H7 (cell line): Measurements from ENCODE around the gene TMC1. TPM values are rescaled to one million over a fixed set of nuclear protein-coding genes. Genes with fewer than 3 reads are reported as not detected.
"Not testable (repeated sequence)": the region's sequence is repeated elsewhere in the genome, so short reads cannot be mapped to it uniquely, and the experiment has no call there.

Experiments used
- DNase-seq: peaks from one replicate; pipeline ENCODE4 v3.0.0; 2012
- H3K27me3 ChIP-seq: 2 replicates; pipeline ENCODE4 v1.6.0; 2011; ENCODE audit warnings: mild to moderate bottlenecking, low read length; ENCODE audit not compliant: control insufficient read depth, insufficient read depth
- H3K36me3 ChIP-seq: replicated peaks from 2 replicates; pipeline ENCODE4 v1.5.1; 2011; ENCODE audit warnings: low read length; ENCODE audit not compliant: control insufficient read depth, insufficient read depth
- H3K4me3 ChIP-seq: 2 replicates; pipeline ENCODE4 v1.5.1; 2011; ENCODE audit warnings: low read depth, mild to moderate bottlenecking, control low read depth, low read length, moderate library complexity; ENCODE audit not compliant: insufficient read depth
- total RNA-seq: library from RNA; depleted of rRNA; stranded (reverse); fragments of >200 nt; shearing (Covaris generic); gene quantifications from 2 replicates; pipeline ENCODE4 v1.2.3, GENCODE V29; 2014; rRNA removed

TMC1 gene
- total RNA-seq = not detected in 2 replicates

GRCh38 chr9:72521416-72521815 lies at the start of gene TMC1:
Gene TMC1 (plus strand): TSS chr9:72521608. CDS start chr9:72648649, 127,041 bp downstream.
- H3K27me3 ChIP-seq, H3K4me3 ChIP-seq, H3K36me3 ChIP-seq, DNase-seq: not testable (repeated sequence)

- H3K4me3 ChIP-seq = no peak overlapping the region
- no peak for DNase-seq
- no peaks in the 10 kb centered on the region for H3K36me3 ChIP-seq
- H3K27me3 ChIP-seq = no peaks in the 10 kb centered on the region
These were observed 47.7 kb upstream of the TMC1 start for GRCh38 chr9:72473474-72474261.

- no peak overlapping the region for H3K4me3 ChIP-seq
- no peak for DNase-seq
These were observed 46.7 kb upstream of the TMC1 start for GRCh38 chr9:72474676-72475075.

GRCh38 chr9:72476100-72476499 lies 45.3 kb upstream of the TMC1 start:
- Histone ChIP-seq H3K27me3 (no peaks in the 10 kb centered on the region), H3K4me3 (no peak overlapping the region), H3K36me3 (no peaks in the 10 kb centered on the region)
- no peak for DNase-seq

More at GRCh38 chr9:72474676-72475075, 46.7 kb upstream of the TMC1 start:
- H3K27me3 ChIP-seq = no peaks in the 10 kb centered on the region
- H3K36me3 ChIP-seq = no peaks in the 10 kb centered on the region

GRCh38 chr9:72476617-72477437 lies 44.6 kb upstream of the TMC1 start:
- H3K4me3 ChIP-seq = no peak overlapping the region
- DNase-seq = peak; percentile 29
- no peaks in the 10 kb centered on the region for H3K27me3 ChIP-seq
- no peaks in the 10 kb centered on the region for H3K36me3 ChIP-seq

- Histone ChIP-seq H3K27me3 (no peaks in the 10 kb centered on the region), H3K4me3 (no peak overlapping the region), H3K36me3 (no peaks in the 10 kb centered on the region)
- DNase-seq = peak; percentile 25
These were observed 43.4 kb upstream of the TMC1 start for GRCh38 chr9:72477930-72478518.

- Histone ChIP-seq H3K27me3 (no peaks in the 10 kb centered on the region), H3K36me3 (no peaks in the 10 kb centered on the region), H3K4me3 (no peak overlapping the region)
- no peak for DNase-seq
These were observed 42.4 kb upstream of the TMC1 start for GRCh38 chr9:72478966-72479365.

- DNase-seq, H3K36me3 ChIP-seq, H3K4me3 ChIP-seq: not testable (repeated sequence)
These were observed 41.1 kb upstream of the TMC1 start for GRCh38 chr9:72480261-72480660.

GRCh38 chr9:72480921-72481320 lies 40.5 kb upstream of the TMC1 start:
- DNase-seq = no peak
- no peaks in the 10 kb centered on the region for H3K27me3 ChIP-seq
- H3K4me3 ChIP-seq = no peak overlapping the region
- H3K36me3 ChIP-seq = no peaks in the 10 kb centered on the region

More at GRCh38 chr9:72480261-72480660, 41.1 kb upstream of the TMC1 start:
- H3K27me3 ChIP-seq = not testable (repeated sequence)

GRCh38 chr9:72485821-72486593 lies 35.4 kb upstream of the TMC1 start:
- H3K4me3 ChIP-seq = no peak overlapping the region
- DNase-seq = no peak
- H3K27me3 ChIP-seq = no peaks in the 10 kb centered on the region
- no peaks in the 10 kb centered on the region for H3K36me3 ChIP-seq

- Histone ChIP-seq H3K36me3 (no peaks in the 10 kb centered on the region), H3K27me3 (no peaks in the 10 kb centered on the region), H3K4me3 (no peak overlapping the region)
- DNase-seq = no peak
These were observed 34.8 kb upstream of the TMC1 start for GRCh38 chr9:72486594-72486955.

- not testable (repeated sequence) for DNase-seq, H3K4me3 ChIP-seq, H3K36me3 ChIP-seq, H3K27me3 ChIP-seq
These were observed 33.7 kb upstream of the TMC1 start for GRCh38 chr9:72487665-72488064.

GRCh38 chr9:72489986-72490385 lies 31.4 kb upstream of the TMC1 start:
- Histone ChIP-seq H3K27me3 (no peaks in the 10 kb centered on the region), H3K4me3 (no peak overlapping the region), H3K36me3 (no peaks in the 10 kb centered on the region)
- DNase-seq = no peak

- Histone ChIP-seq H3K4me3 (no peak overlapping the region), H3K36me3 (no peaks in the 10 kb centered on the region), H3K27me3 (no peaks in the 10 kb centered on the region)
- no peak for DNase-seq
These were observed 30.2 kb upstream of the TMC1 start for GRCh38 chr9:72491242-72491641.
